Stimulated activated CD4-positive, alpha-beta T cell treated with anti-CD3 and anti-CD28 coated beads, Interleukin-4, amount 100 ng/mL, for 48 hours (primary cell): ENCODE results near the gene MAP3K5.

Experiments used
- DNase-seq, 2 donors: peaks; one replicate each; pipeline ENCODE4 v3.0.0-alpha.2; 2020; ENCODE audit warnings: low read depth in 2 of 2

The MAP3K5 gene

DNA sequence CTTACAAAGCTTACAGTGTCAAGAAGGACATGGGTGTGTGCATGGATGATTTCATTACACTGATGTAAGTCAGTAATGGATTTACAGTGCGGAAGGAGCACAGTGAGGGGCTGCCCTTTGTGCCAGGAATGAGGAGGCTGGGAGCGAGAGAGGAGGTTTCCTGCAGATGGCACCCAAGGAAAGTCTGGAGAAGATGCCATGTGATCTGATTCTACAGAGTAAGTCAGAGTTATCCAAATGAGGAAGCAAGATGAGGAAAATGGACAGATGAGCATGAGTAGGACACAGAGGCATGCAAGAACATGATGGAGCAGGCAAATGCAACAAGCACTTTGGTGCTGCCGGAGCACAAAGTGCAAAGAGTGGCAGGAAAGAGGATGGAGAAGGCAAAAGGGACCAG is 271.8 kb downstream of the MAP3K5 start:
- DNase-seq = no peak

GRCh38 chr6:136517582-136517981 is 274.7 kb downstream of the MAP3K5 start:
- DNase-seq = no peak

DNA sequence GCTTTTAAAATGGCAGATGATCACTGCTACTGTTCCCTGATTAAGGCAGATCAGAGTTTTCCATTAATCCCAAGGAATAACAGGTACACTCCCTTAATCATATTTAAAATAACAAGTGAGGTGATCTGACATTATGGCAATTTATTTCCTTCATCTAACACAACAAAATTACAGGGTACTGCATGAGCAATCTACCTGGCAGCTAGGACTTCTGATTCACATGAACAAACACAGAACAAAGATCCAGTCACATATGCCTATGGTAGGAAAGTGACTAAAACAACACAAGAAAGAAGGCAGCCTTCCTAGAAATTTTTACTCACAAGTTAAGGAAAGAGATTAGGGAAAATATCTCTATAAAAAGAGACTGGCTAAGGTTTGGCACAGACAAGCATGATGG is 275.3 kb downstream of the MAP3K5 start:
- DNase-seq = no peak

DNA sequence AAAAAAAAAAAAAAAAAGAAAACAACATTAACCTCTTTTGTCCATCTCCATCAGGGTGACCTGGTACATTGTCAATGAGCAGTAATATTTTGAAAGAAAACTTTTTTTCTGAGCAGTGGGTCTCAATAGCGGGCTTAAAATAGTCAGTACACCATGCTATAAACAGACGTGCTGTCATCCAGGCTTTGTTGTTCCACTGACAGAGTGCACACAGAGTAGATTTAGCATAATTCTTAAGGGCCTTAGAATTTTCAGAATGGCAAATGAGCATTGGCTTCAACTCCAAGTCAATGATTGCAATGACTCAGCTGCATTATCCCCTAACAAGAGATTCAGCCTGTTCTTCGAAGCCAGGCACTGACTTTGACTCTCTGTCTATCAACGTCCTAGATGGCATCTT is 277.7 kb downstream of the MAP3K5 start:
- no peak for DNase-seq

- no peak for DNase-seq
These were observed 280.4 kb downstream of the MAP3K5 start for GRCh38 chr6:136511926-136512325.

- DNase-seq = no peak
These were observed 280.9 kb downstream of the MAP3K5 start for GRCh38 chr6:136511397-136511796.

DNA sequence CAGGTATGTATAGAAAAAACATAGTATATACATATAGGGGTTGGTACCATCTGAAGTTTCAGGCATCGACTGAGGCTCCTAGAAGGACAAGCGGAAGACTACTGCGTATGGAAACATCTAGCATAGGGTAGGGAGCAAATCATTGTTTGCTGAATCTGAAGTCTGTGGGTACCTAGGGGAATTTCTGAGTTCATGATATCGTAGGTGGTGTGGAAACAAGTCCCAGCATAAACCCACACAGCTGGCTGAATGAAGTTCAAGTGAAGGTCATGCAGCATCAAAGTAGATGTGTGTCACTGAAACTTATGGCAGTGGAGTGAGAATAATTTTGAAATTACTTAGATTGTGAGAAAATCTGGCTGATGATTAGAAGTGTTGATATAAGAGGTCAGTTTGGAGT is 281.5 kb downstream of the MAP3K5 start:
- no peak for DNase-seq

- DNase-seq = no peak
These were observed 282.0 kb downstream of the MAP3K5 start for GRCh38 chr6:136510299-136510698.

- DNase-seq = no peak
These were observed 283.4 kb downstream of the MAP3K5 start for GRCh38 chr6:136508725-136509392.
